ENCODE results near the gene KYNU.

GRCh38 chr2:142946941-142947340 is 69.5 kb downstream of the KYNU start:
- TF ChIP-seq CTCF (IDR thresholded peaks at IDR 0.05; ENCODE audit: low read depth, low read length, poor library complexity, severe bottlenecking) (no peak), EZH2phosphoT487 (IDR thresholded peaks at IDR 0.05; ENCODE audit: borderline replicate concordance, low read length) (no peak)
